ENCODE results near the gene IL13RA2. TPM values are rescaled to one million over a fixed set of nuclear protein-coding genes. Genes with fewer than 3 reads are reported as not detected.

IL13RA2 gene
- total and polyA plus RNA-seq, 2 of the 8 experiments (the other 6 are each of a cell fraction or from before 2014, with no cell fraction given): not detected

DNA sequence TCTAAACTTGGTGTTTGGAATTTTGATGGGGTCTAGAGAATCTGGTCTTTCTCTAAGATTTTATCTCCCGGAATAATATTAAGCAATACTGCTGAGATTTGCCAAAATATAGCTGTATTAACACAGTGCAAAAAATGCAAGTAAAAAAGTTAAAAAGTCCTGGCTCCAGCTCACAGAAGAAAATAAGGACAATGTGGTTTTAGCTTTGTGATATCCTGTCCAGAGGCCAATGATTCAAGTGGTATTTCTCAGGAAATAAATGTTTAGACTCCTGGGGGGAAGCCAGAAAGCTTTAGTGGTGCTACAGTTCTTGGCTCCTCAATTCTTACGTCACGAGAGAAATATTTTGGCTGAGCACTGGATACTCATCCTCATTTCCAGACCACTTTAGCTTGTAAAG, 40.9 kb upstream of the IL13RA2 start:
- Histone ChIP-seq H4K8ac (ENCODE audit: extremely low read depth, insufficient read depth, low read length) (no peak overlapping the region), H2BK5ac (ENCODE audit: low read depth, low read length) (no peak overlapping the region), H2AK5ac (ENCODE audit: low read depth, low read length) (no peak overlapping the region), H3K9me3 (ENCODE audit: insufficient read depth in 2 of 2, low read depth in 1 of 2, low read length in 1 of 2) (no peaks in the 10 kb centered on the region), H3K23ac (ENCODE audit: insufficient read length) (no peak overlapping the region), H4K5ac (ENCODE audit: insufficient read length, low read depth, low read length) (no peak overlapping the region), H3K27me3 (replicated peaks in 1 of 4; ENCODE audit: control insufficient read depth in 3 of 4, extremely low read depth in 1 of 4, insufficient read depth in 3 of 4, low read length in 3 of 4) (no peaks in the 10 kb centered on the region), H3K9ac (replicated peaks in 1 of 4; ENCODE audit: extremely low read depth in 1 of 4, low read depth in 3 of 4, low read length in 3 of 4) (no peak overlapping the region), H2BK12ac (ENCODE audit: low read depth, low read length) (no peak overlapping the region), H3K4me2 (ENCODE audit: insufficient read depth in 1 of 2, low read depth in 2 of 2, low read length in 2 of 2) (no peak overlapping the region), H3K14ac (ENCODE audit: insufficient read length) (no peak overlapping the region), H2AFZ (ENCODE audit: low read length) (no peak overlapping the region), H3K36me3 (ENCODE audit: control insufficient read depth in 2 of 4, insufficient read depth in 4 of 4, low read length in 3 of 4) (no peaks in the 10 kb centered on the region), H3K4ac (replicated peaks; ENCODE audit: insufficient read length, low read depth, low read length) (no peak overlapping the region), H4K91ac (replicated peaks; ENCODE audit: insufficient read length, low read length) (no peak overlapping the region), H2BK15ac (ENCODE audit: low read length) (no peak overlapping the region), H4K20me1 (replicated peaks in 1 of 2; ENCODE audit: control insufficient read depth in 1 of 2, insufficient read depth in 2 of 2, low read length in 2 of 2) (no peaks in the 10 kb centered on the region), H3K79me2 (ENCODE audit: control insufficient read depth in 1 of 2, insufficient read depth in 2 of 2, low read length in 2 of 2) (no peaks in the 10 kb centered on the region), H3K4me3 (ENCODE audit: extremely low read depth in 1 of 4, insufficient read depth in 2 of 4, low read depth in 3 of 4, low read length in 4 of 4) (no peak overlapping the region), H3K79me1 (ENCODE audit: low read depth, low read length) (no peaks in the 10 kb centered on the region), H3K4me1 (replicated peaks in 1 of 4; ENCODE audit: control insufficient read depth in 3 of 4, insufficient read depth in 4 of 4, low read length in 3 of 4) (no peaks in the 10 kb centered on the region), H3K56ac (replicated peaks; ENCODE audit: insufficient read length, low read depth, low read length) (no peak overlapping the region), H3K23me2 (ENCODE audit: low read depth, low read length) (no peaks in the 10 kb centered on the region), H3K27ac (ENCODE audit: low read depth, low read length) (no peak overlapping the region), H2BK20ac (ENCODE audit: low read length) (no peak overlapping the region), H2BK120ac (replicated peaks; ENCODE audit: low read depth, low read length) (no peak overlapping the region), H3K18ac (ENCODE audit: extremely low read depth, low read length) (no peak overlapping the region)
- DNase-seq (ENCODE audit: low read depth in 1 of 2, low spot score in 2 of 2) (no peak), FAIRE-seq (no peak)
- CTCF ChIA-PET (ENCODE audit: partially characterized antibody): interaction anchor here (1.1 kb wide), 1 partner anchor 18 kb away, joined by 3 read pairs; no protein-coding TSS in a partner anchor
- WGBS, 2 experiments (ENCODE audit: extremely low coverage in 1 of 2, insufficient coverage in 1 of 2, insufficient read length in 1 of 2, insufficient replicate concordance in 2 of 2, low coverage in 1 of 2, low lambda C conversion rate in 2 of 2, missing lambda C conversion rate in 1 of 2): 95% methylated on average over 3 of the region's 3 CpGs; no CpG with 5 or more reads in 1 of the 2 experiments
- POLR2A ChIA-PET (ENCODE audit: partially characterized antibody): no interaction called here
- TF ChIP-seq RFX5 (IDR thresholded peaks at IDR 0.05; ENCODE audit: borderline replicate concordance, low read depth, low read length) (no peak), CBX8 (IDR thresholded peaks at IDR 0.05; ENCODE audit: borderline replicate concordance, low read depth, low read length) (no peak), CREB1 (IDR thresholded peaks at IDR 0.05) (no peak), GTF2F1 (IDR thresholded peaks at IDR 0.05; ENCODE audit: borderline replicate concordance, low read depth, low read length) (no peak), SP1 (IDR thresholded peaks at IDR 0.05; ENCODE audit: low read depth, low read length) (no peak)
